Cardiac fibroblast (primary cell): ENCODE results near the gene BPHL.
"Not testable (repeated sequence)": the region's sequence is repeated elsewhere in the genome, so short reads cannot be mapped to it uniquely, and the experiment has no call there.

ENCODE experiments used
- DNase-seq, 2 donors: peaks; one replicate each; pipeline versions ENCODE4 v3.0.0 to v3.0.0-alpha.2; 2010; ENCODE audit warnings: low read depth in 2 of 2
- H3K4me3 ChIP-seq, 2 donors: replicated peaks in 1 of 2; 1 replicate in 1 of 2; 2 replicates in 1 of 2; pipeline ENCODE4 v1.5.1; 2011; ENCODE audit warnings: low read depth in 2 of 2, low read length in 2 of 2, mild to moderate bottlenecking in 2 of 2, moderate library complexity in 1 of 2
- TF ChIP-seq, protein P1 (sequence below): IDR thresholded peaks from one replicate; pipeline ENCODE4 v1.5.1; 2011; ENCODE audit warnings: low read depth, mild to moderate bottlenecking, low read length, inconsistent platforms

Gene BPHL

DNA sequence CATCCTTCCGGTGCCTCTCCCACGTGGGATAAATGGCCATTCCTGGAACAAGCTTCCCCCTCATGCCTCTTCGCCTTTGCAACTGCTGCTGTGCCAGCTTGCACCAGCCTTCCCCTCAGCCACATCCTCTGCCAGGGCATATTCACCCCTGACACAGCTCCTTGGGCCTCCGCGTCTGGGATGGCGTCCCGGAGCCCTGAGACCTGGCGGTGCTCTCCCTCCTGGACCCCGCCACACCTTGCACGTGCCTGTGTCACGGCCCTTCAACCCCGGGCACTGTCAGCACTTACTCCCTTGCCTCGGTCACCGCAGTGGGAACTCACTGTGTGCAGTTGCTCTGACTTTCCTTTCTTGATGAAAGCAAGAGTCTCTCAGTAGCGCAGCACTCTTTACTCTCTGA is 13.2 kb downstream of the BPHL start:
- H3K4me3 ChIP-seq = no peak overlapping the region
- DNase-seq = no peak
- TF ChIP-seq, protein P1, sequence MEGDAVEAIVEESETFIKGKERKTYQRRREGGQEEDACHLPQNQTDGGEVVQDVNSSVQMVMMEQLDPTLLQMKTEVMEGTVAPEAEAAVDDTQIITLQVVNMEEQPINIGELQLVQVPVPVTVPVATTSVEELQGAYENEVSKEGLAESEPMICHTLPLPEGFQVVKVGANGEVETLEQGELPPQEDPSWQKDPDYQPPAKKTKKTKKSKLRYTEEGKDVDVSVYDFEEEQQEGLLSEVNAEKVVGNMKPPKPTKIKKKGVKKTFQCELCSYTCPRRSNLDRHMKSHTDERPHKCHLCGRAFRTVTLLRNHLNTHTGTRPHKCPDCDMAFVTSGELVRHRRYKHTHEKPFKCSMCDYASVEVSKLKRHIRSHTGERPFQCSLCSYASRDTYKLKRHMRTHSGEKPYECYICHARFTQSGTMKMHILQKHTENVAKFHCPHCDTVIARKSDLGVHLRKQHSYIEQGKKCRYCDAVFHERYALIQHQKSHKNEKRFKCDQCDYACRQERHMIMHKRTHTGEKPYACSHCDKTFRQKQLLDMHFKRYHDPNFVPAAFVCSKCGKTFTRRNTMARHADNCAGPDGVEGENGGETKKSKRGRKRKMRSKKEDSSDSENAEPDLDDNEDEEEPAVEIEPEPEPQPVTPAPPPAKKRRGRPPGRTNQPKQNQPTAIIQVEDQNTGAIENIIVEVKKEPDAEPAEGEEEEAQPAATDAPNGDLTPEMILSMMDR = no peak

GRCh38 chr6:3133515-3133914 is 15.0 kb downstream of the BPHL start:
- no peak for DNase-seq
- no peak overlapping the region for H3K4me3 ChIP-seq
- TF ChIP-seq, protein P1 = no peak

- TF ChIP-seq, protein P1 = no peak
- DNase-seq = no peak
- no peak overlapping the region for H3K4me3 ChIP-seq
These were observed 17.3 kb downstream of the BPHL start for GRCh38 chr6:3135668-3136291.

DNA sequence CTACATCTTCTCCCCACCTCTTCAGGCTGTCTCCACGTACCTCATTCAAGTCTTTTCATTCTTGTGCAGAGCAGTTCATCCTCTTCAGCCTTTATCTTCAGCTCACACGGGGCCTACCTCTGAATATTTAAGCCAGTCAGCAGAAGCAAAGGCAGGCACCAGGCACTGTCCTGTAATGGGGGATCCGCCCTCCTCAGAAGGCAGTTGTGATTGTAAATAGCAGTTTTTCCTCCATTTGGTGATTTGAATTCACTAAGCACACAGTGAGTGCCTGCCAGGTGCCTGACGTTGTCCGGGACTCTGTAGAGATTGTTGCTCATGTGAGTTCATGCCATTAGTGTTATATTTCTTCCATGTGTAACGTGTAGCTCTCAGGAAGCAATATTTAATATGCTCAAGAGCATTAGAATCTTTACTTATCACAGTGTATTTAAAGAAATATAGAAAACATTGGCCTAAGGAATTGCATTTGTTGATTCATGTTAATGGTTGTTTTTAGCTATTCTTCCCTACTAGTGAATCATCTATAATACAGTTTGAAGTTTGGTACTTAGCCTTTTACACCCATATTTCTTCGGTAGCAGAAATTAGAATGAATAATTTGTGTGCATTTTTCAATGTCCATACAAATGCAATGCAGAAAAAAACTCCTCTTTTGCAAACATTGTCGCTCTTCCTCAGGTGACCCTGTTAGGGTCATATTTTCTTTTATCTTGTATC is 17.9 kb downstream of the BPHL start:
- no peak for DNase-seq
- TF ChIP-seq, protein P1 = no peak
- H3K4me3 ChIP-seq = no peak overlapping the region

DNA sequence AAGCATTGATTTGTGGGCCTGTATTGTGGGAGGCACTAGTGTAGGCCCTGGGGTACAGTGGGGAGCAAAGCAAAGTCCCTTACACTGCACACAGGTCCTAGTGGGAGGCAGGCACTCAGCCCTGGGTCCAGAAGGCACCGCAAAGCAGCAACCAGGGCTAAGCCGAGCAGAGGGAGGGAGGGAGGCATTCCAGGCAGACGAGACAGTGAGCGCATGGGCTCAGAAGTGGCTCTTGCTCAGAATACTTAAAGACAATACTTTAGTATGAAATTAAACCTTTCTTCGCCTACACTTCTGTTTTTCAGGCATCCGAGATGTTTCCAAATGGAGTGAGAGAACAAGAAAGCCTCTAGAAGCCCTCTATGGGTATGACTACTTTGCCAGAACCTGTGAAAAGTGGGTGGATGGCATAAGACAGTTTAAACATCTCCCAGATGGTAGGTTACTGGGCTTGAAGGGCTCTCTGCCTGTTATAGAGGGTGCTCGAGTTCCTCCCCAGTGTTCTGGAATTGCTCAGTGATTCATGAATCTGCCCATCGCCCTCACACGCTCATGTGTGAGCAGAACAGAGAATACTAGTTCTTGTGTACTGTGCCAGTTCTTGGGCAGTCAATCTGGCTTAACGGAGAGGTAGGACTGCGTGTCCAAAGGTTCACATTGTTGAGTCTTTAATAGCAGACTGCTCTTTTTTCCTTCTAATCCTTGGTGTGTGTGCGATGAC is 18.7 kb downstream of the BPHL start:
- no peak overlapping the region for H3K4me3 ChIP-seq
- DNase-seq = no peak
- TF ChIP-seq, protein P1 = no peak

DNA sequence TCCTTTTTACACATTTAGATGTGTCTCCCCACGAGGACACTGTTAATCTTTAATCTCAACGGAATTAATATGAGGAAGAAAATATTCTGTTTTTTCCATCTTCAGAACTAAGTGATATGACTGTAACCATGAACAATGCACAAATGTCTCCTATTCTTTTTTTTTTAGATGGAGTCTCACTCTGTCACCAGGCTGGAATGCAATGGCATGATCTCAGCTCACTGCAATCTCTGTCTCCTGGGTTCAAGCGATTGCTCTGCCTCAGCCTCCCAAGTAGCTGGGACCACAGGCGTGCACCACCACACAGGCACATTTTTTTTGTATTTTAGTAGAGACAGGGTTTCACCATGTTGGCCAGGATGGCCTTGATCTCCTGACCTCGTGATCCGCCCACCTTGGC is 19.4 kb downstream of the BPHL start:
- peak in 1 of 2 donors; percentile 31 for DNase-seq
- H3K4me3 ChIP-seq = not testable (repeated sequence)

GRCh38 chr6:3138341-3138740 is 19.8 kb downstream of the BPHL start:
- TF ChIP-seq, protein P1 = no peak
- DNase-seq = peak; percentile 53 to 69
- H3K4me3 ChIP-seq = no peak overlapping the region
